Retina (tissue), 1 donor: Measurements from ENCODE around the gene NFS1.
"Not testable (repeated sequence)": the region's sequence is repeated elsewhere in the genome, so short reads cannot be mapped to it uniquely, and the experiment has no call there.

Experiments
- DNase-seq: peaks from one replicate; pipeline ENCODE4 v3.0.0-alpha.2; 2016

Gene NFS1

GRCh38 chr20:35706591-35707529, 7.7 kb upstream of the NFS1 start:
- not testable (repeated sequence) for DNase-seq

GRCh38 chr20:35705894-35706293, 6.7 kb upstream of the NFS1 start:
- not testable (repeated sequence) for DNase-seq

GRCh38 chr20:35704514-35705261, 5.5 kb upstream of the NFS1 start:
- DNase-seq, result no peak

- DNase-seq, result no peak
Observed at GRCh38 chr20:35702824-35703695, 3.9 kb upstream of the NFS1 start.

- DNase-seq, result no peak
Observed at GRCh38 chr20:35702051-35702823, 3.1 kb upstream of the NFS1 start.

- DNase-seq, result no peak
Observed at GRCh38 chr20:35700625-35701148, 1.5 kb upstream of the NFS1 start.

- DNase-seq, result no peak
Observed at GRCh38 chr20:35699957-35700624, 939 bp upstream of the NFS1 start.

- no peak for DNase-seq
Observed at GRCh38 chr20:35698298-35699126, 640 bp downstream of the NFS1 start.

GRCh38 chr20:35697696-35698297, 1.4 kb downstream of the NFS1 start:
- no peak for DNase-seq

- DNase-seq, result no peak
Observed at GRCh38 chr20:35695978-35696377, 3.2 kb downstream of the NFS1 start.

GRCh38 chr20:35695245-35695749, 3.9 kb downstream of the NFS1 start:
- no peak for DNase-seq

- no peak for DNase-seq
Observed at GRCh38 chr20:35690265-35690664, 8.9 kb downstream of the NFS1 start.

GRCh38 chr20:35686872-35687271, 12.3 kb downstream of the NFS1 start:
- DNase-seq, result not testable (repeated sequence)

- DNase-seq, result not testable (repeated sequence)
Observed at GRCh38 chr20:35685368-35685767, 13.8 kb downstream of the NFS1 start.

- DNase-seq, result no peak
Observed at GRCh38 chr20:35681960-35682359, 17.2 kb downstream of the NFS1 start.

- no peak for DNase-seq
Observed at GRCh38 chr20:35680452-35681183, 18.5 kb downstream of the NFS1 start.

GRCh38 chr20:35674921-35675320, 24.2 kb downstream of the NFS1 start:
- DNase-seq, result no peak

GRCh38 chr20:35673884-35674283, 25.3 kb downstream of the NFS1 start:
- no peak for DNase-seq

GRCh38 chr20:35669681-35670080, 29.5 kb downstream of the NFS1 start:
- DNase-seq, result no peak
